Lower leg skin (tissue), 3 donors: ENCODE measurements around the gene SGIP1.

ENCODE experiments used
- POLR2A ChIP-seq, 2 donors: fragments of 450-650 bp; IDR thresholded peaks; one replicate each; pipeline ENCODE4 v1.6.1; 2016 to 2017; ENCODE audit warnings: antibody characterized with exemption in 2 of 2, mild to moderate bottlenecking in 1 of 2, moderate library complexity in 1 of 2
- TF ChIP-seq, protein P1 (sequence below), 3 donors: fragments of 450-650 bp; IDR thresholded peaks; one replicate each; pipeline ENCODE4 v1.5.1; 2016; ENCODE audit warnings: antibody characterized with exemption in 3 of 3, mild to moderate bottlenecking in 3 of 3, moderate library complexity in 2 of 3

DNA sequence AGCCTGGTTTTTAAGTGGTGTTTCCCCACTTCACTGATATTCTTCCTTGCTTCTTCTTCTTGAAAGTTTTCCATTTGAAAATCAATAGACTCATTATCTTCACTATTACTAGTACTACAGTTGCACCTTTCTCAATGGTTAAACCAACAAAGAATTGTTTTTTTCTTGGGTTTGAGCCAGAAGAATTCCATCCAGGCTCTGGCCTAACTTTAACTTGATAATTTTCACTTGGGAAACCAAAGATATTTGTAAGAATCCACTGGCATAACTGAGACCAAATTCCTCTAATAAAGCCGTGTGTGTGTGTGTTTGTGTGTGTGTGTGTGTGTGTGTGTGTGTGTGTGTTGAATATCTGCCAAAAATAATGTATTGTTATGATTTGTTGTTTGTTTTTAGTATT lies 103.2 kb downstream of the SGIP1 start:
- TF ChIP-seq, protein P1, sequence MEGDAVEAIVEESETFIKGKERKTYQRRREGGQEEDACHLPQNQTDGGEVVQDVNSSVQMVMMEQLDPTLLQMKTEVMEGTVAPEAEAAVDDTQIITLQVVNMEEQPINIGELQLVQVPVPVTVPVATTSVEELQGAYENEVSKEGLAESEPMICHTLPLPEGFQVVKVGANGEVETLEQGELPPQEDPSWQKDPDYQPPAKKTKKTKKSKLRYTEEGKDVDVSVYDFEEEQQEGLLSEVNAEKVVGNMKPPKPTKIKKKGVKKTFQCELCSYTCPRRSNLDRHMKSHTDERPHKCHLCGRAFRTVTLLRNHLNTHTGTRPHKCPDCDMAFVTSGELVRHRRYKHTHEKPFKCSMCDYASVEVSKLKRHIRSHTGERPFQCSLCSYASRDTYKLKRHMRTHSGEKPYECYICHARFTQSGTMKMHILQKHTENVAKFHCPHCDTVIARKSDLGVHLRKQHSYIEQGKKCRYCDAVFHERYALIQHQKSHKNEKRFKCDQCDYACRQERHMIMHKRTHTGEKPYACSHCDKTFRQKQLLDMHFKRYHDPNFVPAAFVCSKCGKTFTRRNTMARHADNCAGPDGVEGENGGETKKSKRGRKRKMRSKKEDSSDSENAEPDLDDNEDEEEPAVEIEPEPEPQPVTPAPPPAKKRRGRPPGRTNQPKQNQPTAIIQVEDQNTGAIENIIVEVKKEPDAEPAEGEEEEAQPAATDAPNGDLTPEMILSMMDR (IDR thresholded peaks at IDR 0.05): no peak
- no peak for TF ChIP-seq POLR2A (IDR thresholded peaks at IDR 0.05)
